Keratinocyte (primary cell): ENCODE data around the gene STK32B. TPM values are rescaled to one million over a fixed set of nuclear protein-coding genes. Genes with fewer than 3 reads are reported as not detected.
A peak's percentile ranks its signal among the peaks of the same experiment; 100 is the strongest.

Source experiments
- DNase-seq: peaks from one replicate; pipeline ENCODE4 v3.0.0-alpha.2; 2011; ENCODE audit warnings: low read depth, missing footprints, low spot score
- FAIRE-seq: peaks from 2 replicates; lab custom pipeline; 2011; peaks lifted over from hg19 to GRCh38; lab: Jason Lieb, UNC
- H2AFZ ChIP-seq: 2 replicates; pipeline ENCODE4 v1.6.0; 2012; ENCODE audit warnings: low read length, control low read depth, inconsistent platforms; ENCODE audit not compliant: control insufficient read depth
- H3K27ac ChIP-seq: 2 replicates; pipeline ENCODE4 v1.5.1; 2011; ENCODE audit warnings: low read length; ENCODE audit not compliant: control insufficient read depth, insufficient read depth
- H3K27me3 ChIP-seq: 3 replicates; pipeline ENCODE4 v1.6.0; 2011; ENCODE audit warnings: low read length; ENCODE audit not compliant: control insufficient read depth, insufficient read depth; ENCODE audit errors: extremely low read depth
- H3K36me3 ChIP-seq, 2 experiments: 2 replicates in 1 of 2; 3 replicates in 1 of 2; pipeline ENCODE4 v1.5.1; 2011; ENCODE audit warnings: low read length in 2 of 2, mild to moderate bottlenecking in 1 of 2; ENCODE audit not compliant: control insufficient read depth in 2 of 2, insufficient read depth in 2 of 2; ENCODE audit errors: extremely low read depth in 1 of 2
- H3K4me1 ChIP-seq: 3 replicates; pipeline ENCODE4 v1.5.1; 2011; ENCODE audit warnings: low read length; ENCODE audit not compliant: control insufficient read depth, insufficient read depth; ENCODE audit errors: extremely low read depth
- H3K4me2 ChIP-seq: 3 replicates; pipeline ENCODE4 v1.6.0; 2011; ENCODE audit warnings: low read depth, low read length; ENCODE audit not compliant: control insufficient read depth, insufficient read depth; ENCODE audit errors: extremely low read depth
- H3K4me3 ChIP-seq, 3 experiments: fragments of 200-600 bp in 1 of 3; sonication (generic) in 1 of 3; 2 replicates in 2 of 3; 3 replicates in 1 of 3; pipeline ENCODE4 v1.5.1; 2011 to 2016; ENCODE audit warnings: low read length in 3 of 3, mild to moderate bottlenecking in 3 of 3, control low read depth in 2 of 3, inconsistent platforms in 1 of 3, low read depth in 1 of 3, mixed read lengths in 1 of 3, mixed run types in 1 of 3, moderate library complexity in 1 of 3; ENCODE audit not compliant: control insufficient read depth in 2 of 3, insufficient read depth in 2 of 3; ENCODE audit errors: extremely low read depth in 1 of 3
- H3K79me2 ChIP-seq: 2 replicates; pipeline ENCODE4 v1.6.0; 2012; ENCODE audit warnings: low read length; ENCODE audit not compliant: control insufficient read depth, insufficient read depth
- H3K9ac ChIP-seq: 3 replicates; pipeline ENCODE4 v1.6.0; 2011; ENCODE audit warnings: low read length; ENCODE audit not compliant: control insufficient read depth, insufficient read depth; ENCODE audit errors: extremely low read depth
- H3K9me1 ChIP-seq: 3 replicates; pipeline ENCODE4 v1.6.0; 2011; ENCODE audit warnings: low read length; ENCODE audit not compliant: control insufficient read depth, insufficient read depth; ENCODE audit errors: extremely low read depth
- H3K9me3 ChIP-seq: 2 replicates; pipeline ENCODE4 v1.5.1; 2012; ENCODE audit warnings: low read depth, low read length; ENCODE audit not compliant: control insufficient read depth
- H4K20me1 ChIP-seq: 3 replicates; pipeline ENCODE4 v1.6.0; 2011; ENCODE audit warnings: low read length; ENCODE audit not compliant: control insufficient read depth, insufficient read depth; ENCODE audit errors: extremely low read depth
- EZH2 ChIP-seq: IDR thresholded peaks from one replicate; pipeline ENCODE4 v1.6.1; 2012; ENCODE audit warnings: inconsistent platforms, mild to moderate bottlenecking, low read length, moderate library complexity
- dilution Hi-C: fragments of 300-500 bp; cut with MboI; formaldehyde crosslinking; loops from one replicate; pipeline ENCODE4 v1.7.0; 2020; ENCODE audit warnings: low sequenced_read_pairs; ENCODE audit not compliant: extremely low pct_ligation_motif_present
- polyA plus RNA-seq, 5 experiments: library from polyadenylated mRNA; depleted of rRNA in 3 of 5; stranded (reverse) in 3 of 5; stranded (forward) in 1 of 5; unstranded in 1 of 5; fragments of >200 nt; gene quantifications; 1 replicate in 1 of 5; 2 replicates in 3 of 5; 3 replicates in 1 of 5; pipeline versions ENCODE4 v1.2.1 to v1.2.3, GENCODE V29; 2011 to 2012; ENCODE audit warnings: missing spikeins in 2 of 5, low read depth in 1 of 5, low replicate concordance in 1 of 5
- TF ChIP-seq, protein P1 (sequence below), 3 experiments: IDR thresholded peaks in 1 of 3; conservative IDR thresholded peaks in 1 of 3; optimal IDR thresholded peaks in 1 of 3; 2 replicates in 2 of 3; 3 replicates in 1 of 3; pipeline versions ENCODE3 to v1.5.1; 2011; ENCODE audit warnings: low read length in 3 of 3, mild to moderate bottlenecking in 3 of 3, moderate library complexity in 2 of 3, control low read depth in 1 of 3, inconsistent platforms in 1 of 3; ENCODE audit not compliant: insufficient read depth in 2 of 3; ENCODE audit errors: extremely low read depth in 1 of 3

Gene STK32B
- polyA plus RNA-seq, 1 donor (not counting 4 experiments of a cell fraction or from before 2014, with no cell fraction given): 3.4 TPM

DNA sequence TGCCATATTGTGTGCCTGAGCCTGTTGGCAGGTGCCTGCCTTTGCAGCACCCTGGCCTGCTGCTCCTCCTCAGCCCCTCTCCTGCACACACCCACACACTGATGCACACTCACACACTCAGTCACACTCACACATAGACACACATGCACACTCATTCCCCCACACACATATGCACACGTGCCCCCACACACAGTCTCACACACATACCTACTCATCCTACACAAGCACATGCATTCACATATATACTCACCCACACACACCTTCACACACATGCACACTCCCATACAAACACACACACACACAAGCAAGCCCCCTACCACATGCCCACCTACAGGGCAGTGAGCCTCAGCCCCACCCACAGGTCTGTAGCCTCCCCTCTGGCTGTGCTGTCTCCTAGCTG lies 412.1 kb downstream of the STK32B start:
- no peaks in the 10 kb centered on the region for H3K36me3 ChIP-seq
- H3K9me1 ChIP-seq: no peaks in the 10 kb centered on the region
- H2AFZ ChIP-seq: no peak overlapping the region
- DNase-seq: no peak
- H4K20me1 ChIP-seq: no peaks in the 10 kb centered on the region
- no peak for FAIRE-seq
- TF ChIP-seq, protein P1, sequence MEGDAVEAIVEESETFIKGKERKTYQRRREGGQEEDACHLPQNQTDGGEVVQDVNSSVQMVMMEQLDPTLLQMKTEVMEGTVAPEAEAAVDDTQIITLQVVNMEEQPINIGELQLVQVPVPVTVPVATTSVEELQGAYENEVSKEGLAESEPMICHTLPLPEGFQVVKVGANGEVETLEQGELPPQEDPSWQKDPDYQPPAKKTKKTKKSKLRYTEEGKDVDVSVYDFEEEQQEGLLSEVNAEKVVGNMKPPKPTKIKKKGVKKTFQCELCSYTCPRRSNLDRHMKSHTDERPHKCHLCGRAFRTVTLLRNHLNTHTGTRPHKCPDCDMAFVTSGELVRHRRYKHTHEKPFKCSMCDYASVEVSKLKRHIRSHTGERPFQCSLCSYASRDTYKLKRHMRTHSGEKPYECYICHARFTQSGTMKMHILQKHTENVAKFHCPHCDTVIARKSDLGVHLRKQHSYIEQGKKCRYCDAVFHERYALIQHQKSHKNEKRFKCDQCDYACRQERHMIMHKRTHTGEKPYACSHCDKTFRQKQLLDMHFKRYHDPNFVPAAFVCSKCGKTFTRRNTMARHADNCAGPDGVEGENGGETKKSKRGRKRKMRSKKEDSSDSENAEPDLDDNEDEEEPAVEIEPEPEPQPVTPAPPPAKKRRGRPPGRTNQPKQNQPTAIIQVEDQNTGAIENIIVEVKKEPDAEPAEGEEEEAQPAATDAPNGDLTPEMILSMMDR (optimal IDR thresholded peaks at IDR 0.05 in 1 of 3, IDR thresholded peaks at IDR 0.05 in 1 of 3, conservative IDR thresholded peaks at IDR 0.05 in 1 of 3; ENCODE audit: extremely low read depth in 1 of 3, insufficient read depth in 2 of 3, low read length in 3 of 3): no peak
- TF ChIP-seq EZH2: no peak
- H3K4me3 ChIP-seq: no peak overlapping the region
- no peak overlapping the region for H3K27ac ChIP-seq
- H3K27me3 ChIP-seq: no peaks in the 10 kb centered on the region
- H3K9me3 ChIP-seq: no peaks in the 10 kb centered on the region
- H3K4me2 ChIP-seq: no peak overlapping the region
- no peak overlapping the region for H3K9ac ChIP-seq
- H3K4me1 ChIP-seq: no peaks in the 10 kb centered on the region
- dilution Hi-C loops: no loop called here
- H3K79me2 ChIP-seq: no peaks in the 10 kb centered on the region

- dilution Hi-C loops: no loop called here
- DNase-seq: no peak
These were observed 412.8 kb downstream of the STK32B start for GRCh38 chr4:5463936-5464650.

More at GRCh38 chr4:5463936-5464650, 412.8 kb downstream of the STK32B start:
- H3K27me3 ChIP-seq: no peaks in the 10 kb centered on the region
- H3K4me2 ChIP-seq: no peak overlapping the region
- H3K9ac ChIP-seq: no peak overlapping the region
- no peaks in the 10 kb centered on the region for H3K36me3 ChIP-seq
- no peak overlapping the region for H3K27ac ChIP-seq
- no peak overlapping the region for H2AFZ ChIP-seq
- H4K20me1 ChIP-seq: no peaks in the 10 kb centered on the region
- no peaks in the 10 kb centered on the region for H3K9me1 ChIP-seq
- peak; percentile 60 for FAIRE-seq
- no peaks in the 10 kb centered on the region for H3K9me3 ChIP-seq
- no peaks in the 10 kb centered on the region for H3K4me1 ChIP-seq
- no peak overlapping the region for H3K4me3 ChIP-seq
- TF ChIP-seq, protein P1 (optimal IDR thresholded peaks at IDR 0.05 in 1 of 3, IDR thresholded peaks at IDR 0.05 in 1 of 3, conservative IDR thresholded peaks at IDR 0.05 in 1 of 3; ENCODE audit: extremely low read depth in 1 of 3, insufficient read depth in 2 of 3, low read length in 3 of 3): no peak
- no peak for TF ChIP-seq EZH2
- H3K79me2 ChIP-seq: no peaks in the 10 kb centered on the region
